Cardiac fibroblast (primary cell): ENCODE data around the gene RAD18.

Experiments used
- DNase-seq, 2 donors: peaks; one replicate each; pipeline versions ENCODE4 v3.0.0 to v3.0.0-alpha.2; 2010; ENCODE audit warnings: low read depth in 2 of 2
- H3K4me3 ChIP-seq, 2 donors: replicated peaks in 1 of 2; 1 replicate in 1 of 2; 2 replicates in 1 of 2; pipeline ENCODE4 v1.5.1; 2011; ENCODE audit warnings: low read depth in 2 of 2, low read length in 2 of 2, mild to moderate bottlenecking in 2 of 2, moderate library complexity in 1 of 2
- CTCF ChIP-seq: IDR thresholded peaks from one replicate; pipeline ENCODE4 v1.5.1; 2011; ENCODE audit warnings: low read depth, mild to moderate bottlenecking, low read length, inconsistent platforms

The RAD18 gene

GRCh38 chr3:8838234-8838633 is 125.0 kb downstream of the RAD18 start:
- H3K4me3 ChIP-seq, result no peak overlapping the region
- no peak for TF ChIP-seq CTCF
- DNase-seq, result no peak

- TF ChIP-seq CTCF, result no peak
- H3K4me3 ChIP-seq, result no peak overlapping the region
- peak; percentile 47 to 90 for DNase-seq
These were observed 126.1 kb downstream of the RAD18 start for GRCh38 chr3:8837162-8837561.

GRCh38 chr3:8836096-8836495 is 127.2 kb downstream of the RAD18 start:
- no peak overlapping the region for H3K4me3 ChIP-seq
- no peak for DNase-seq
- no peak for TF ChIP-seq CTCF

GRCh38 chr3:8835385-8835784 is 127.9 kb downstream of the RAD18 start:
- DNase-seq, result no peak
- no peak overlapping the region for H3K4me3 ChIP-seq
- TF ChIP-seq CTCF, result no peak

- H3K4me3 ChIP-seq, result no peak overlapping the region
- no peak for DNase-seq
- TF ChIP-seq CTCF, result no peak
These were observed 128.3 kb downstream of the RAD18 start for GRCh38 chr3:8834974-8835373.

GRCh38 chr3:8827641-8828040 is 135.6 kb downstream of the RAD18 start:
- no peak for TF ChIP-seq CTCF
- no peak overlapping the region for H3K4me3 ChIP-seq
- no peak for DNase-seq
